ENCODE measurements around the gene PSPH.

GRCh38 chr7:56033671-56034432 lies 17.4 kb downstream of the PSPH start:
- TF ChIP-seq CTCF (IDR thresholded peaks at IDR 0.05; ENCODE audit: low read depth, low read length, missing input control) (peak; percentile 6), RAD21 (IDR thresholded peaks at IDR 0.05) (peak in 1 of 2 donors; percentile 4), YY1 (IDR thresholded peaks at IDR 0.05) (no peak), ATF3 (IDR thresholded peaks at IDR 0.05) (peak; percentile 82), MAX (IDR thresholded peaks at IDR 0.05) (no peak), GABPA (IDR thresholded peaks at IDR 0.05 in 1 of 2, conservative IDR thresholded peaks at IDR 0.05 in 1 of 2) (no peak), FOXA1 (IDR thresholded peaks at IDR 0.05) (no peak)

Measured in liver (tissue), 3 donors.